WERI-Rb-1 (cell line): ENCODE measurements around the gene C7orf25.

Experiments
- DNase-seq: peaks from one replicate; pipeline ENCODE4 v3.0.0-alpha.2; 2020
- H3K27ac ChIP-seq: fragments of 250-450 bp; sonication (Bioruptor Pico); 2 replicates; pipeline ENCODE4 v1.5.1; 2020; ENCODE audit warnings: mild to moderate bottlenecking, moderate library complexity
- H3K27me3 ChIP-seq: fragments of 250-450 bp; sonication (Bioruptor Pico); 2 replicates; pipeline ENCODE4 v1.5.1; 2021; ENCODE audit warnings: mild to moderate bottlenecking, low read depth, moderate library complexity; ENCODE audit not compliant: insufficient read depth, severe bottlenecking
- H3K36me3 ChIP-seq: fragments of 250-450 bp; sonication (Bioruptor Pico); 2 replicates; pipeline ENCODE4 v1.5.1; 2020; ENCODE audit warnings: mild to moderate bottlenecking, moderate library complexity
- H3K4me3 ChIP-seq: 2 replicates; pipeline ENCODE4 v1.5.1; 2011; ENCODE audit warnings: low read depth, mild to moderate bottlenecking, control low read depth, low read length
- H3K9me3 ChIP-seq: fragments of 250-450 bp; sonication (Bioruptor Pico); 2 replicates; pipeline ENCODE4 v1.5.1; 2021; ENCODE audit warnings: mild to moderate bottlenecking, moderate library complexity; ENCODE audit not compliant: severe bottlenecking
- TF ChIP-seq, protein P1 (sequence below): IDR thresholded peaks from 2 replicates; pipeline ENCODE4 v1.5.1; 2011; ENCODE audit warnings: low read depth, mild to moderate bottlenecking, control low read depth, inconsistent platforms, low read length

The C7orf25 gene

DNA sequence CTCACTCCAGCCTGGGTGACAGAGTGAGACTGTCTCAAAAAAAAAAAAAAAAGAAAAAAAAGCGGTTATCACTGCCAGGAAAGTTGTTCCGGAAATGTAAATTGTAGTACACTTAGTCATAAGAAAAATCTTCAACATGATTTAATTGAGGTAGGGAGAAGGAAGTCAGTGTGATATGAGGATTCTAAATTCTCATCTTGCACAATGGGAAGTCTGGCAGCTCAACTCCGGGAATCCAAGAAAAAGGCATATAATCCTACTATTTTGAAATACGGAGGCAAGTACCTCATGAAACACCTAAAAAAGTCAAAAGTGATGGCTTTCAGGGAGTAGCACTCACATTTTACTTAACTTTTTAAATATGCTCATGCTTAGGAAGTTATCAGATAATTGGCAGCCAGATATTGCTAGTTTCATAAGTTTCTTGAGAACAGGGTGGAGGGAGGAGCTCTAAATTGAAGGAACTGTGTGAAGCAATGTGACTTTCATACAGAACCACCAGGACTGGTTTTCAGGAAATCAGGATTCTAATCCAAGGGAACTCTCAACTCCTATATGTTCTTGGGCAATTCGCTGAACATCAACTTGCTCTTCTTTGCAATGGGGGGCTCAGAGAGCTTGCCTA, 2.7 kb upstream of the C7orf25 start:
- no peak for DNase-seq
- H3K9me3 ChIP-seq = no peaks in the 10 kb centered on the region
- no peaks in the 10 kb centered on the region for H3K27me3 ChIP-seq
- no peak overlapping the region for H3K4me3 ChIP-seq
- TF ChIP-seq, protein P1, sequence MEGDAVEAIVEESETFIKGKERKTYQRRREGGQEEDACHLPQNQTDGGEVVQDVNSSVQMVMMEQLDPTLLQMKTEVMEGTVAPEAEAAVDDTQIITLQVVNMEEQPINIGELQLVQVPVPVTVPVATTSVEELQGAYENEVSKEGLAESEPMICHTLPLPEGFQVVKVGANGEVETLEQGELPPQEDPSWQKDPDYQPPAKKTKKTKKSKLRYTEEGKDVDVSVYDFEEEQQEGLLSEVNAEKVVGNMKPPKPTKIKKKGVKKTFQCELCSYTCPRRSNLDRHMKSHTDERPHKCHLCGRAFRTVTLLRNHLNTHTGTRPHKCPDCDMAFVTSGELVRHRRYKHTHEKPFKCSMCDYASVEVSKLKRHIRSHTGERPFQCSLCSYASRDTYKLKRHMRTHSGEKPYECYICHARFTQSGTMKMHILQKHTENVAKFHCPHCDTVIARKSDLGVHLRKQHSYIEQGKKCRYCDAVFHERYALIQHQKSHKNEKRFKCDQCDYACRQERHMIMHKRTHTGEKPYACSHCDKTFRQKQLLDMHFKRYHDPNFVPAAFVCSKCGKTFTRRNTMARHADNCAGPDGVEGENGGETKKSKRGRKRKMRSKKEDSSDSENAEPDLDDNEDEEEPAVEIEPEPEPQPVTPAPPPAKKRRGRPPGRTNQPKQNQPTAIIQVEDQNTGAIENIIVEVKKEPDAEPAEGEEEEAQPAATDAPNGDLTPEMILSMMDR = no peak
- H3K27ac ChIP-seq = no peak overlapping the region
- peaks cover 34% of the 10 kb centered on the region for H3K36me3 ChIP-seq

DNA sequence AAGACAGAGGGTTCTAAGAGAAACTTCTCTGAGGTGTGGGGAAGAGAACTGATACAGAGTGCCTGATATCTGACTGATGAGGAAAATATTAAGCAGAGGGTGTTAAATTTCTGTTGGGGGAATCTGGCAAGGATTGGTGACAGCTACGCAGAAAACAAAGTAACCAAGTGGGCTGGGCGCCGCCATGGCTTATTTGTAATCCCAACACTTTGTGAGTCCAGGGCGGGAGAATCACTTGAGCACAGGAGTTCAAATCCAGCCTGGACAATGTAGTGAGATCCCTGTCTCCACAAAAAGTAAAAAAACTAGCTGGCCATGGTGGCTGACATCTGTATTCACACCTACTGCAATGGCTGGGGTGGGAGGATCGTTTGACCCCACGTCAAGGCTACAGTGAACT, 2.1 kb upstream of the C7orf25 start:
- no peak overlapping the region for H3K4me3 ChIP-seq
- no peak for DNase-seq
- H3K9me3 ChIP-seq = no peaks in the 10 kb centered on the region
- no peak overlapping the region for H3K27ac ChIP-seq
- H3K36me3 ChIP-seq = peaks cover 29% of the 10 kb centered on the region
- TF ChIP-seq, protein P1 = no peak
- no peaks in the 10 kb centered on the region for H3K27me3 ChIP-seq

DNA sequence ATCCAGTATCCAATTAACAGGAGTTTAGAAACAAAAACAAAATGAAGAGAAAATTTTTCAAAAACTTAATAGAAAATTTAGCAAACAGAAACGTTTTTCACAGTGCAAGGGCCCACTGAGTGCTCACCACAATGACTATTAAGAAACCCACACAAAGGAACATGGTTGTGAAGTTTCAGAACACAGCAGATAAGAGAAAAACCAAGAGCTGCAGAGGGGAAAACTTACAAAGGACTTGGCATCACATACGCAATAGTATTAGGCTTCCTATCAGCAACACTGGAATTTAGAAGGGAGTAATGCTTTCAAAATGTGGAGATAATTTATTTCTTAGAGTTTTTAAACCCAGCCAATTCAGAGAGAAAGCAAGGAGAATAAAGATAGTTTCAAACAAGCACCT, 1.7 kb upstream of the C7orf25 start:
- no peaks in the 10 kb centered on the region for H3K9me3 ChIP-seq
- no peak overlapping the region for H3K27ac ChIP-seq
- no peak overlapping the region for H3K4me3 ChIP-seq
- DNase-seq = no peak
- peaks cover 24% of the 10 kb centered on the region for H3K36me3 ChIP-seq
- H3K27me3 ChIP-seq = no peaks in the 10 kb centered on the region
- TF ChIP-seq, protein P1 = no peak

DNA sequence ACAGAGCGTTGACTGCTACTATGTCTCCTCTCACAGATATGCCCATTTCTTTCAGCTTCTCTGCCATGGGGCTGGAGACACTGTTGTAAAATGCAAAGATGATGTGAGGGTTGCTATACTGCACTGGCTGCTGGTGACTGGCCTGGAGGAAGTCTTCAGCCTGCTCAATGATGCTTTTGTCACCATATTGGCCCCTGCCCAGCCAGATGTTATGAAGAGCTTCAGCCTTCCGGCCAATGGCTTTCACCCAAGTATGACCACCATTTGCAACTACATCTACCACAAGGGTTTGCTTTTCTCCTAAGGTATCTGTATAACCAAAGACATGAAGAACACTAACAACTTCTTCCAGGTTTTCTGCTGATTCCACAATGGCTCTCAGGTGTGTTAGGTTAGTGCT, 1.6 kb downstream of the C7orf25 start:
- TF ChIP-seq, protein P1 = no peak
- H3K36me3 ChIP-seq = 0 out of 2 replicates have a peak, but pooled peaks cover 3% of the 10 kb centered on the region
- H3K27me3 ChIP-seq = no peaks in the 10 kb centered on the region
- no peak for DNase-seq
- H3K4me3 ChIP-seq = no peak overlapping the region
- H3K27ac ChIP-seq = no peak overlapping the region
- no peaks in the 10 kb centered on the region for H3K9me3 ChIP-seq

DNA sequence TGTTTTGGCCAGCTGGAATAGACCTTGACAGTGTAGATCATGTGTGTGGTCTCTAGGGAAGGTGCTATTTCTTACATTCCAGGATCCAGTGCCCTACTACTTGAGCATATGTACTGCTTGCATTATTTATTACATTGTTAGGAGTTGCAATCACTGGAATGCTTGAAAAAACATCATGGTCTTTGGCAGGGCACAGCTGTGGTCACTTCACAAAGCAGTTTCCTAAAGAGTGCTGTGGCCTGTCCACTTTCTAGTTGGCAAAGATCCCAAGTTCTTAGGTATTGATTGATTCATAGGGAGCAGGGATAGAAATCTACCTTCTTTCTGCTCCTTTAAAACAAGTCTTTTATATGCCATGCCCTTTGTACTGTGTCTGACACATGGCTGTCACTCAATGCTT, 4.6 kb downstream of the C7orf25 start:
- DNase-seq = no peak
- Histone ChIP-seq H3K9me3 (no peaks in the 10 kb centered on the region), H3K27ac (no peak overlapping the region), H3K36me3 (no peaks in the 10 kb centered on the region), H3K27me3 (no peaks in the 10 kb centered on the region), H3K4me3 (no peak overlapping the region)
- TF ChIP-seq, protein P1 = no peak

DNA sequence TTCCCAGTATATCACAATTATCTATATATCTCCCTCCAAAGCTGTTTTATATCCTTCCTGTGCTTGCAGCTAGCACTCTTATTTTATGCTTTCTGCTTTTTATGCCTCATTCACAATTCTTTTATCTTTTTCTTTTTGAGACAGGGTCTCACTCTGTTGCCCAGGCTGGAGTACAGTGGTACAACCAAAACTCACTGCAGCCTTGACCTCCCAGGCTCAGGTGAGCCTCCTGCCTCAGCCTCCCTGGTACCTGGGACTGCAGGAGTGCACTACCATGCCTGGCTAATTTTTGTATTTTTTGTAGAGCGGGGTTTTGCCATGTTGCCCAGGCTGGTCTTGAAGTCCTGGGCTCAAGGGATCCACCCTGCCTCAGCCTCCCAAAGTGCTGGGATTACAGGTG, 5.7 kb downstream of the C7orf25 start:
- Histone ChIP-seq H3K4me3 (no peak overlapping the region), H3K27ac (no peak overlapping the region), H3K27me3 (no peaks in the 10 kb centered on the region), H3K36me3 (no peaks in the 10 kb centered on the region), H3K9me3 (no peaks in the 10 kb centered on the region)
- no peak for DNase-seq
- TF ChIP-seq, protein P1 = no peak
